Small intestine (tissue), 16 donors: ENCODE results near the gene STARD9. TPM values are rescaled to one million over a fixed set of nuclear protein-coding genes. Genes with fewer than 3 reads are reported as not detected.

Experiments
- DNase-seq, 2 donors: peaks; one replicate each; pipeline versions ENCODE4 v3.0.0 to v3.0.0-alpha.2; 2013
- FAIRE-seq: peaks from 2 replicates; lab custom pipeline; 2012; peaks lifted over from hg19 to GRCh38; lab: Jason Lieb, UNC
- H3K27ac ChIP-seq, 3 donors: one replicate each; pipeline ENCODE4 v1.5.1; 2013; ENCODE audit warnings: low read length in 2 of 3, mild to moderate bottlenecking in 2 of 3, control low read depth in 1 of 3, inconsistent platforms in 1 of 3, low read depth in 1 of 3, moderate library complexity in 1 of 3
- H3K27me3 ChIP-seq, 3 donors: one replicate each; pipeline ENCODE4 v1.6.1; 2013; ENCODE audit warnings: low read length in 3 of 3, inconsistent platforms in 1 of 3; ENCODE audit not compliant: control insufficient read depth in 3 of 3, insufficient read depth in 3 of 3
- H3K36me3 ChIP-seq, 3 donors: one replicate each; pipeline ENCODE4 v1.6.1; 2013; ENCODE audit warnings: low read length in 3 of 3, inconsistent platforms in 1 of 3, low read depth in 1 of 3, mild to moderate bottlenecking in 1 of 3, moderate library complexity in 1 of 3; ENCODE audit not compliant: control insufficient read depth in 3 of 3, insufficient read depth in 2 of 3
- H3K4me1 ChIP-seq, 3 donors: one replicate each; pipeline ENCODE4 v1.6.1; 2013; ENCODE audit warnings: low read length in 2 of 3, inconsistent platforms in 1 of 3, low read depth in 1 of 3, mild to moderate bottlenecking in 1 of 3, moderate library complexity in 1 of 3; ENCODE audit not compliant: control insufficient read depth in 3 of 3, insufficient read depth in 2 of 3
- H3K4me3 ChIP-seq, 3 donors: one replicate each; pipeline ENCODE4 v1.5.1; 2013; ENCODE audit warnings: low read length in 3 of 3, control low read depth in 1 of 3, inconsistent platforms in 1 of 3, low read depth in 1 of 3, mild to moderate bottlenecking in 1 of 3, moderate library complexity in 1 of 3
- H3K9me3 ChIP-seq, 2 donors: one replicate each; pipeline ENCODE4 v1.6.1; 2013; ENCODE audit warnings: low read depth in 1 of 2, low read length in 1 of 2; ENCODE audit not compliant: control insufficient read depth in 2 of 2, insufficient read depth in 1 of 2
- WGBS, 3 donors: extraction: QIAGEN DNeasy Blood & Tissue Kit; methylation state at CpG; one replicate each; pipeline ENCODE4 v1.1.7; 2013; 5-methylcytosine and 5-hydroxymethylcytosine counted together
- long read RNA-seq, 10 donors: transcript quantifications; one replicate each; lab custom pipeline, GENCODE V29; 2026
- polyA plus RNA-seq, 4 donors: library from polyadenylated mRNA; stranded (reverse) in 3 of 4; unstranded in 1 of 4; fragments of 200-250 nt in 3 of 4; fragments of 120-200 nt in 1 of 4; gene quantifications; one replicate each; pipeline versions ENCODE4 v1.2.1 to v1.2.3, GENCODE V29; 2013
- donor health status: healthy with polysubstance abuse.
- donor health status: control.
- donor health status: control.
- donor health status: Bipolar disorder and iron deficiency.
- donor health status: healthy.

STARD9 gene
- 1 to 10 TPM in 2 of 4 donors, under 1 TPM in 2; under 0.01 to 5.0 (median 1.9) TPM for polyA plus RNA-seq
- long read RNA-seq, donor 1: 0 reads
- long read RNA-seq, donor 2: 0 reads
- long read RNA-seq, donor 3, partial matches to known transcripts: 0 of 1 reads
- long read RNA-seq, donor 3, other reads (novel, unspliced or antisense): 0 of 1 reads
- long read RNA-seq, donor 4: 0 reads
- long read RNA-seq, donor 5, partial matches to known transcripts: 7 of 7 reads
- long read RNA-seq, donor 5, other reads (novel, unspliced or antisense): 0 of 7 reads
- long read RNA-seq, donor 6: 0 reads
- long read RNA-seq, donor 7: 0 reads
- long read RNA-seq, donor 8: 0 reads
- long read RNA-seq, donor 9: 0 reads
- long read RNA-seq, donor 10, partial matches to known transcripts: 7 of 8 reads
- long read RNA-seq, donor 10, other reads (novel, unspliced or antisense): 0 of 8 reads

- Histone ChIP-seq H3K27ac (peak within 1 kb of the TSS; percentile 26 to 91 (median 67)), H3K27me3 (peaks cover 0 to 28% (median 0%) of the 10 kb centered on the region in 3 donors), H3K36me3 (no peaks in the 10 kb centered on the region), H3K9me3 (no peaks in the 10 kb centered on the region), H3K4me1 (peaks cover 0 to 8% (median 6%) of the 10 kb centered on the region in 3 donors), H3K4me3 (peak within 1 kb of the TSS; percentile 58 to 71 (median 60))
- peak; percentile 98 to 99 for DNase-seq
- FAIRE-seq: no peak
- WGBS, 3 donors: 0 to 1% (median 1%) methylated on average over 80 to 95 of the region's 95 CpGs
These were observed at the start of gene STARD9 for GRCh38 chr15:42575188-42576039. Gene STARD9, plus strand, starts transcription at chr15:42575606. Its CDS starts 110 bp downstream, at chr15:42575716.

DNA sequence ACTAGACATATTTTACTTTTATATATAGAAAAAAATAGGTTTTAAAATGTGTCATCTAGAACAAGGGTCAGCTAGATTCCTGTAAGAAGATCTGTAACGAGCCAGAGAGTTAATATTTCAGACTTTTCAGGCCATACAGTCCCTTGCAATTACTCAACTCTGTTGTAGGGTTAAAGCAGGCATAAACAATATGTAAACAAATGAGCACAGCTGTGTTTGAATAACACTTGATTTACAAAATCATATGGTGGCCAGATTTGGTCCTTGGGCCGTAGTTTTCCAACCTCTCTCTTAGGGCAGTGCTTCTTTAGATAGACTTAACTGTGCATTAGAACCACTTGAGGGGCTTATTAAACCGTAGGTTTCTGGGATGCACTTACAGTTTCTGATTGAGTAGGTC, 46.4 kb upstream of the STARD9 start:
- Histone ChIP-seq H3K27ac (no peak overlapping the region), H3K9me3 (no peaks in the 10 kb centered on the region), H3K27me3 (no peaks in the 10 kb centered on the region), H3K4me1 (no peaks in the 10 kb centered on the region), H3K36me3 (peaks cover 10 to 29% (median 12%) of the 10 kb centered on the region in 3 donors), H3K4me3 (no peak overlapping the region)
- FAIRE-seq: no peak
- WGBS, 3 donors: 74 to 95% (median 87%) methylated on average over 3 of the region's 3 CpGs
- DNase-seq: no peak

DNA sequence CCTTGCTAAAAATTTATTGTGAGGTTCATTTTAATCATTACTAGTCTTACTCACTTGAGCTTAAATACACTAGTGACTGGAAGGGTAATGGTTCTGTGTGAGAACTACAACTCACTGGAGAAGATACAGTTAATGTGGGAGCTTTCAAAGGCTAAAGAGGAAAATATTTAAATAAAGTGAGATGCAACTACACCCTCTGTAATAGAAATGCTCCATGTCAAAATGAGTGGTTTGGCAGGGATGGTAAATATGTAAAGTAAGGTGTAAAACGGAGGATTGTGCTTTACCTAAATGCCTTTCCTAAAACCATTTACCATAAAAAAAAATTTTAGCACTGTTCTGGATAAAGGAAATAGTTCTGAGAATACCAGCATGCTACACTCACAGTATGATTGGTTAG, 42.2 kb upstream of the STARD9 start:
- H3K27ac ChIP-seq: no peak overlapping the region
- H3K36me3 ChIP-seq: peaks cover 6 to 12% (median 7%) of the 10 kb centered on the region in 3 donors
- WGBS, 3 donors: 83 to 96% (median 88%) methylated on average over 1 of the region's 1 CpG
- no peaks in the 10 kb centered on the region for H3K4me1 ChIP-seq
- H3K9me3 ChIP-seq: no peaks in the 10 kb centered on the region
- DNase-seq: no peak
- no peak overlapping the region for H3K4me3 ChIP-seq
- no peaks in the 10 kb centered on the region for H3K27me3 ChIP-seq
- no peak for FAIRE-seq

GRCh38 chr15:42544853-42545629, 30.4 kb upstream of the STARD9 start:
- Histone ChIP-seq H3K27ac (no peak overlapping the region), H3K4me3 (no peak overlapping the region), H3K4me1 (peaks cover 4 to 12% (median 5%) of the 10 kb centered on the region in 3 donors), H3K36me3 (peaks cover 9 to 18% (median 12%) of the 10 kb centered on the region in 3 donors), H3K9me3 (no peaks in the 10 kb centered on the region), H3K27me3 (no peaks in the 10 kb centered on the region)
- 83 to 92% (median 87%) methylated on average over 4 of the region's 4 CpGs for WGBS, 3 donors
- DNase-seq: no peak
- FAIRE-seq: no peak

DNA sequence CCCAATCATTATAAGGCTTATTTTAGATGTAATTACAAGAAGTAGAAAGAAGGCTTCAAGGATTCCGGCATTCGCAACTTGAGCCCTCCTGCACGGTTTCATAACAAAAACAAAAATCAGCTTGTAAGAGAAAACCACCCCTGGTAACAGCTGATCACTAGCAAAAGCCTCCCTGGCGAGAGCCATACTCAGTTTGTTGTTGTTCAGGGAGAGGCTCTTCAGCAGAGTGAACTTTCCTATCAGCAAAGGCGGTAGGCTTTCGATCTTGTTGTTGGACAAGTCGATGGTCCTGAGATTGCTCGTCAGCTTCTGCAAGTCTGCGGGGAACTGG, 27.5 kb upstream of the STARD9 start:
- Histone ChIP-seq H3K4me1 (peaks cover 4 to 13% (median 5%) of the 10 kb centered on the region in 3 donors), H3K4me3 (peak overlapping the region; percentile 73 to 96 (median 88))

GRCh38 chr15:42548249-42549031, 27.0 kb upstream of the STARD9 start, which contains the start of the genes HAUS2 and LRRC57:
Gene HAUS2, plus strand, starts transcription at chr15:42548838. Its CDS starts 35 bp downstream, at chr15:42548873.
Gene LRRC57, minus strand, starts transcription at chr15:42548793. Its CDS starts 359 bp downstream, at chr15:42548434.
- Histone ChIP-seq H3K36me3 (peaks cover 7 to 9% (median 8%) of the 10 kb centered on the region in 3 donors), H3K9me3 (no peaks in the 10 kb centered on the region), H3K27ac (peak within 1 kb of the TSS; percentile 84 to 97 (median 97)), H3K27me3 (no peaks in the 10 kb centered on the region), H3K4me1 (peaks cover 4 to 13% (median 5%) of the 10 kb centered on the region in 3 donors), H3K4me3 (peak within 1 kb of the TSS; percentile 73 to 96 (median 88))
- FAIRE-seq: no peak
- WGBS, 3 donors: 0% methylated on average over 65 to 71 of the region's 71 CpGs
- peak; percentile 89 to 98 for DNase-seq

More for the DNA sequence above, 27.5 kb upstream of the STARD9 start:
- FAIRE-seq (no peak), DNase-seq (no peak)
- H3K9me3 ChIP-seq: no peaks in the 10 kb centered on the region
- peak overlapping the region; percentile 84 to 97 (median 97) for H3K27ac ChIP-seq
- H3K27me3 ChIP-seq: no peaks in the 10 kb centered on the region
- H3K36me3 ChIP-seq: peaks cover 7 to 13% (median 12%) of the 10 kb centered on the region in 3 donors
- 1 to 4% (median 2%) methylated on average over 9 of the region's 9 CpGs for WGBS, 3 donors

DNA sequence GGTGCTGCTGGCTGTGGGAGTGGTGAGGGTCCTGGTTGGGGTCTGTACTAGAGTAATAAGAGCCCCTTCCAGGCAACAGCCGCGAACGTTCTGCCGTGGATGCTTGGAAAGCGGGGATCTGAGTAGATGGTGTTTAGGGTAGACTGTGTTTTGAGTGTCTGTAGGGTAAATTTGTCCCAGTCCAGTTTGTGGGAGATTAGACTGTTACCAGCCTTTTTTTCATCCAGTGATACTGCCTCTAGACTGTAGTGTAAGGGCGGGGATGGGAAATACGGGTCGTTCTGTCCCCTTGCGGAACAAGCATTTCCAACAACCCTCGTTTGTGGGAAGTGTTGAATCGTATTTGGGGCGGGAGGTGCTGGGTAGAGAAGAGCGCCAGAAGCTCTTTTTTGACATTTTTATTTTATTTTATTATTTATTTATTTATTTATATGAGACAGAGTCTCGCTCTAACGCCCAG, 26.3 kb upstream of the STARD9 start:
- Histone ChIP-seq H3K36me3 (peaks cover 5 to 9% (median 7%) of the 10 kb centered on the region in 3 donors), H3K27me3 (no peaks in the 10 kb centered on the region), H3K27ac (peak overlapping the region; percentile 84 to 97 (median 97)), H3K4me1 (peaks cover 4 to 13% (median 5%) of the 10 kb centered on the region in 3 donors), H3K9me3 (no peaks in the 10 kb centered on the region), H3K4me3 (peak overlapping the region; percentile 73 to 96 (median 88))
- DNase-seq: peak in 1 of 2 donors; percentile 31
- 0% methylated on average over 15 of the region's 15 CpGs for WGBS, 3 donors
- no peak for FAIRE-seq
